HepG2 (cell line): ENCODE data around the gene RNU6-1. TPM values are rescaled to one million over a fixed set of nuclear protein-coding genes. Genes with fewer than 3 reads are reported as not detected.

Experiments
- ARID5B ChIP-seq: IDR thresholded peaks from 2 replicates; pipeline ENCODE4 v1.4.0; 2020; ENCODE audit warnings: mild to moderate bottlenecking, missing genetic modification reagents
- DRAP1 ChIP-seq: IDR thresholded peaks from 2 replicates; pipeline ENCODE4 v1.6.1; 2016; ENCODE audit warnings: missing genetic modification reagents, missing compliant biosample characterization
- GZF1 ChIP-seq: sonication (generic); formaldehyde crosslinking; IDR thresholded peaks from 2 replicates; pipeline ENCODE4 v1.5.1; 2020; ENCODE audit warnings: mild to moderate bottlenecking, missing genetic modification reagents
- HOXA5 ChIP-seq: sonication (generic); formaldehyde crosslinking; IDR thresholded peaks from 2 replicates; pipeline ENCODE4 v1.4.0; 2020; ENCODE audit warnings: missing genetic modification reagents
- KDM1A ChIP-seq: IDR thresholded peaks from 2 replicates; pipeline ENCODE4 v1.6.1; 2016; ENCODE audit warnings: missing compliant biosample characterization
- KDM3A ChIP-seq: IDR thresholded peaks from 2 replicates; pipeline ENCODE4 v1.6.1; 2018; ENCODE audit warnings: low read depth, missing compliant biosample characterization
- MYPOP ChIP-seq: sonication (generic); formaldehyde crosslinking; IDR thresholded peaks from 2 replicates; pipeline ENCODE4 v1.8.1; 2023; ENCODE audit warnings: mild to moderate bottlenecking, moderate library complexity, missing genetic modification reagents
- ZFY ChIP-seq: sonication (generic); formaldehyde crosslinking; IDR thresholded peaks from 2 replicates; pipeline ENCODE4 v1.4.0; 2020; ENCODE audit warnings: missing genetic modification reagents
- ZNF512B ChIP-seq: sonication (generic); formaldehyde crosslinking; IDR thresholded peaks from 2 replicates; pipeline ENCODE4 v1.5.1; 2020; ENCODE audit warnings: missing genetic modification reagents, mild to moderate bottlenecking, borderline replicate concordance
- ZNF687 ChIP-seq: sonication (generic); formaldehyde crosslinking; IDR thresholded peaks from 2 replicates; pipeline ENCODE4 v1.5.1; 2020; ENCODE audit warnings: mild to moderate bottlenecking, missing genetic modification reagents, moderate library complexity
- ZNF770 ChIP-seq: sonication (generic); formaldehyde crosslinking; IDR thresholded peaks from 2 replicates; pipeline ENCODE4 v1.5.0; 2020; ENCODE audit warnings: mild to moderate bottlenecking, missing genetic modification reagents
- ZNF790 ChIP-seq: sonication (generic); formaldehyde crosslinking; IDR thresholded peaks from 2 replicates; pipeline ENCODE4 v1.8.0; 2022; ENCODE audit warnings: missing genetic modification reagents, mild to moderate bottlenecking, borderline replicate concordance
- polyA plus RNA-seq, 8 experiments: library from polyadenylated mRNA; depleted of rRNA in 3 of 8; stranded (reverse) in 7 of 8; unstranded in 1 of 8; fragments of >200 nt; fragmentation: Illumina TruSeq in 4 of 8; extraction: Trizol in 4 of 8; gene quantifications; 2 replicates each; pipeline versions ENCODE4 v1.2.1 to v1.2.3, GENCODE V29; 2011 to 2016; ENCODE audit warnings: low read depth in 4 of 8, missing spikeins in 1 of 8, mixed read lengths in 1 of 8; ENCODE audit not compliant: insufficient read depth in 1 of 8
- total RNA-seq, 5 experiments: library from RNA; depleted of rRNA; stranded (reverse); fragments of >200 nt; fragmentation: Illumina TruSeq; extraction: Trizol; gene quantifications; 2 replicates each; pipeline ENCODE4 v1.2.3, GENCODE V29; 2016; ENCODE audit warnings: low read depth in 1 of 5

RNU6-1 gene
- total and polyA plus RNA-seq, 2 of the 13 experiments (the other 11 are each of a cell fraction or from before 2014, with no cell fraction given) = under 0.01 TPM; not detected in 1

DNA sequence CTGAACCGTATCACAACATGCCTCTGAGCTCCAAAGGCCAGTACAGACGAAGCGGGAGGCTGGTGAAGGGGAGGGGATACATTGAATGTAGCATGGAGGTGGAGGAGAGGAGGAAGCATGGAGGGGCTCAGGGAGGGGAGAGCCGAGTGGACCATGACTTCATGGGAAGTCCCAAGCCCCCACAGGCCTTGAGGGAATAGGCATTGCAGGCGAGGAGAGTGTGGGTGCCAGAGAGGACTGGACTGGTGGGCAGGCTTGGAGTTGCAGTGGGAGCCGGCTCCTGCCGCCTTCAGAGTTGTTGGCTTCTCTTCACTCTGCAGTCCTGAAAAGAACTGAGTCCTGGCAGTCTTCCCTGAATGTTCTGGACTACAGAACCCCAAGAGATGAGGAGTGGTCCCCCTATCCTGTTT lies 3.3 kb upstream of the RNU6-1 start (continued):
- TF ChIP-seq GZF1 (CRISPR knock-in tag) = no peak
- 0 out of 2 replicates have a peak, but pooled peaks have one; percentile 6 for TF ChIP-seq ZNF770 (CRISPR knock-in tag)
- TF ChIP-seq ZNF790 (CRISPR knock-in tag) = no peak
- no peak for TF ChIP-seq KDM3A (CRISPR knock-in tag)
- TF ChIP-seq ZNF687 (CRISPR knock-in tag) = peak; percentile 61
- 0 out of 2 replicates have a peak, but pooled peaks have one; percentile 8 for TF ChIP-seq ZFY (CRISPR knock-in tag)
- 0 out of 2 replicates have a peak, but pooled peaks have one; percentile 14 for TF ChIP-seq ZNF512B
- TF ChIP-seq HOXA5 (CRISPR knock-in tag) = 0 out of 2 replicates have a peak, but pooled peaks have one; percentile 6
- TF ChIP-seq MYPOP = 0 out of 2 replicates have a peak, but pooled peaks have one; percentile 24
- TF ChIP-seq KDM1A (CRISPR knock-in tag) = no peak
- TF ChIP-seq ARID5B = no peak
- no peak for TF ChIP-seq DRAP1
